ENCODE results near the gene LGSN.
A peak's percentile ranks its signal among the peaks of the same experiment; 100 is the strongest.
"Not testable (repeated sequence)": the region's sequence is repeated elsewhere in the genome, so short reads cannot be mapped to it uniquely, and the experiment has no call there.

The LGSN gene, protein sequence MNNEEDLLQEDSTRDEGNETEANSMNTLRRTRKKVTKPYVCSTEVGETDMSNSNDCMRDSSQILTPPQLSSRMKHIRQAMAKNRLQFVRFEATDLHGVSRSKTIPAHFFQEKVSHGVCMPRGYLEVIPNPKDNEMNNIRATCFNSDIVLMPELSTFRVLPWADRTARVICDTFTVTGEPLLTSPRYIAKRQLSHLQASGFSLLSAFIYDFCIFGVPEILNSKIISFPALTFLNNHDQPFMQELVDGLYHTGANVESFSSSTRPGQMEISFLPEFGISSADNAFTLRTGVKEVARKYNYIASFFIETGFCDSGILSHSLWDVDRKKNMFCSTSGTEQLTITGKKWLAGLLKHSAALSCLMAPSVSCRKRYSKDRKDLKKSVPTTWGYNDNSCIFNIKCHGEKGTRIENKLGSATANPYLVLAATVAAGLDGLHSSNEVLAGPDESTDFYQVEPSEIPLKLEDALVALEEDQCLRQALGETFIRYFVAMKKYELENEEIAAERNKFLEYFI

GRCh38 chr6:63319939-63320338 lies at the start of gene LGSN:
Gene LGSN, minus strand, starts transcription at chr6:63319983. Its CDS starts 40 bp downstream, at chr6:63319943.
- DNase-seq = no peak

DNA sequence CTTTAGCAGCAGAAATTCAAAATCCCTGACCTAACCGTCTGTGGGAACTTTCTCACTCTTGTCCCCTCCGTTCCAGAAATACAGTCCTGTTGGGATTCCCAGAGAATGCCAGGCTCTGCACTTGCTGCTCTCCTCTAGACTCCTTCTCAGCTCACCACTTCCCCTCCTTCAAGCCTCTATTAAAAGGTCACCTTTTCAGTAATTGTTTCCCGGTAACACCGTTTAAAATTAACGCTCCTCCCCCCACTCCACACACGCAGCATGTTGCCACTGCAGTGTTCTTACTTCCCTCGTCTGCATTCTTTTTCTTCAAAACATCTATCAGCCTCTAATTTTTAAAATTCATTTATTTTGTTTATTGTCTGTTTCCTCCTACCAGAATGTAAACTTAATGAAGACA lies 48.6 kb upstream of the LGSN start:
- DNase-seq = no peak

- not testable (repeated sequence) for DNase-seq
These were observed 42.8 kb upstream of the LGSN start for GRCh38 chr6:63362500-63363120.

- not testable (repeated sequence) for DNase-seq
These were observed 37.6 kb upstream of the LGSN start for GRCh38 chr6:63357384-63357783.

DNA sequence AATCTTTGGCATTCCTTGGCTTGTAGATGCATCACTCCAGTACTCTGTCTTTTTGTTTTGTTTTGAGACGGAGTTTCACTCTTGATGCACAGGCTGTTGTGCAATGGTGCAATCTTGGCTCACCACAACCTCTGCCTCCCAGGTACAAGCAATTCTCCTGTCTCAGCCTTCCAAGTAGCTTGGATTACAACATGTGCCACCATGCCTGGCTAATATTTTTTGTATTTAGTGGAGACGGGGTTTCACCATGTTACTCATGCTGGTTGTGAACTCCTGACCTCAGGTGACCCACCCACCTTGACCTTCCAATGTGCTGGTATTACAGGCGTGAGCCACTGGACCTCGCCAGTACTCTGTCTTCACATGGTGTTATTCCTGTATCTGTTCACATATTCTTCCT lies 35.8 kb upstream of the LGSN start:
- no peak for DNase-seq

- DNase-seq = no peak
These were observed 33.5 kb upstream of the LGSN start for GRCh38 chr6:63353286-63353630.

- peak in 1 of 2 donors; percentile 86 for DNase-seq
These were observed 32.9 kb upstream of the LGSN start for GRCh38 chr6:63352544-63353285.

DNA sequence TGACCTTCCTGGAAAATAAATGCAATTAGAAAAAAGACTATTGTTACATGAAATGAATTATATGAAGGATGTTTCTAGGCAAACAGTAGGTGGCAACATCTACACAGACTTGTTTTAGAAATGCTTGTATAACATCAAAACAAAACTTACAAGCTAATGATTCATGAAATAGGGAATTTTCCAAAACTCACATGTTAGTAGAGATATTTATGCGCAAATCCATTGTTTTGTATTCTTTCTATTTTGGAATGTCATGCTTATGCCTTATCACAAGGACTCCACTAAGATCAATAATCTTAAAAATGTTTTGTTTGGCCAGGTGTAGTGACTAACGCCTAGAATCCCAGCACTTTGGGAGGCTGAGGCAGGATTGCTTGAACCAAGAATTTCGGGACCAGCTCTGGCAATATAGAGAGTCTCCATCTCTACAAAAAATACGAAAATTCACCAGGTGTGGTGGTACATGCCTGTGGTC lies 32.3 kb upstream of the LGSN start:
- no peak for DNase-seq

- no peak for DNase-seq
These were observed 29.6 kb upstream of the LGSN start for GRCh38 chr6:63349401-63349800.

DNA sequence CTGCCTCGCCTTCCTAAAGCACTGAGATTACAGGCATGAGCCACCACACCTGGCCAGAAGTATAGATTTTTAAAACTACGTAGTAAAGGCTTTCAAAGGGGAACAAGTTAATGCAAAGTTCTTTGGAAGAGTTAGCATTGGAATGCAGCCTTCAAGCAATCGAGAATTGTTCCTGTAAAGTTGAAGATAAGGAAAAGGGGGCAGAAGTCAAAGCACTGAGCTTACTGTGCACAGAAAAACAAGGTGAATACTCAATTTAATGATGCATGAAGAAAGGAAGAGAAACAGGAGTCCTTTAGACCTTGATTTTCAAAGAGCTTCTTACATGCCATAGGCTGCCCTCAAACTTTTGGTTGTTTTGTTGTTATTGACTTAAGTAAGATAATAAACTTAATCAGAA lies 29.1 kb upstream of the LGSN start:
- DNase-seq = no peak

DNA sequence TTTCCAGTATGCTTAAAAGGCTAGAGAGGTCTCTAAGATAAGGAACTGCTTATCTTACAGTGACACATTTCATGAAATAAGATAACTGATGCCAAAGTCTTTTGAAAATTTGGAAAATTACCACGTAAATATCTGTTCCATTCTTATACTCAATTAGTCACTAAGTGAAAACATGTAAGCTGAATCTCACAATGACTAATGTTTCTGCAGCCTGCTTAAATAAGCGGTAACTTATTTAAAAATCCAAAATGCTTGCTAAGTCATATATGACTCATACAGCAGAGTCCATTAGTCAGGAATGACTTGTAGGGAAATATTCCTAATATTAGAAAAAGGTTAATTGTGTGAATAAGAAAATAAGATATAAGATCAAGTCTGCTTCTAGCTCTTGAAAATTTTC lies 27.8 kb upstream of the LGSN start:
- no peak for DNase-seq

- no peak for DNase-seq
These were observed 26.5 kb upstream of the LGSN start for GRCh38 chr6:63346217-63346835.

GRCh38 chr6:63340351-63340750 lies 20.6 kb upstream of the LGSN start:
- DNase-seq = no peak

- DNase-seq = not testable (repeated sequence)
These were observed 14.9 kb upstream of the LGSN start for GRCh38 chr6:63334652-63335051.

DNA sequence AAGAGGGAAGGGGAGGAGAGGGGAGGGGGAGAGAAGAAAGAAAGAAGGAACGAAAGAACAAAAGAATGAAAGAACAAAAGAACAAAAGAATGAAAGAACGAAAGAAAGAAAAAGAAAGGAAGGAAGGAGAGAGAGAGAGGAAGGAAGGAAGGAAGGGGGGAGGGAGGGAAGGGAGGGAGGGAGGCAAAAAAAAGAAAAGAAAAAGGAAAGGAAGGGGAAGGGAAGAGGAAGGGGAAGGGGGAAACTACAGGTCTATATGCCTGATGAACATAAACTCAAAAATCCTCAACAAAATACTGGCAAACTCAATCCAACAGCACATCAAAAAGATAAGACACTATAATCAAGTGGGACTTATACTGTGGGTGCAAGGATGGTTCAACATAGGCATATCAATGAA lies 13.7 kb upstream of the LGSN start:
- DNase-seq = no peak

- DNase-seq = not testable (repeated sequence)
These were observed 6.8 kb upstream of the LGSN start for GRCh38 chr6:63326630-63327029.

DNA sequence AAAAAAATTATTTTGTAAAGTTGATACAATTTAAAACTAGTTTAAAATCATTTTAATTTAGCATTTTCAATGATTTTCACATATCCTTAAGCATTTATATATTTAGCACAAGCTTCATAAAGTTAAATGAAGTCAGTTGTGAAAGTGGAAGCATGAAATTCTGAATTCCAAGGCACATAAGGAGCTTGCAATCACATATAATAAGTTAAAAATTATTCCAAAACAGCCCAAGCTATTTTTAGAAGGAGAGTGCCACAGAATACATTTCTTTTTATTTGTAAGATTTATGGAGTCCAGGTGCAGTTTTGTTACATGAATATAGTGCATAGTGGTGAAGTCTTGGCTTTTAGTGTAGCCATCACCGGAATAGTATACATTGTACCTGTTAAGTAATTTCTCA lies 3.2 kb upstream of the LGSN start:
- no peak for DNase-seq

GRCh38 chr6:63321821-63322220 lies 2.0 kb upstream of the LGSN start:
- DNase-seq = no peak

DNA sequence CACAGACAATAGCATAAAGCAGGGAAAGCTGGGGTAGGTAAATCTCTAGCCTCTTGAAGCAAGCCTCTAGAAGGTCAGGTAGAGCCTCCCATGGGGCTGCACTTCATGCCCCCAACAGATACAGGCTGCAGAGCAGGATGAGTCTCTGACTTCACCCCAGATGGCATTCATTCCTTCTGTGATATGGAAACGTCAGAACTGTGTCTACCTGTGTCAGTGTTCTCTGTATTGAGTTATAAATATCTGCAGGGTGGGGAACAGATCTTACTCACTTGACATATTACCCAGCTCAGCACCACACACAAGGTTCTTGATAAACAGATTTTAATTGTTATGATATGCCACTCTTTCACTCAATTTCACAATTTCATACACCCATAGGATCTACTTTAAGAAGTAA lies 2.1 kb downstream of the LGSN start:
- DNase-seq = no peak

- no peak for DNase-seq
These were observed 3.7 kb downstream of the LGSN start for GRCh38 chr6:63316113-63316512.

- DNase-seq = no peak
These were observed 6.7 kb downstream of the LGSN start for GRCh38 chr6:63313111-63313510.

- DNase-seq = peak in 1 of 2 donors; percentile 63
These were observed 12.1 kb downstream of the LGSN start for GRCh38 chr6:63307581-63308246.

GRCh38 chr6:63306420-63306819 lies 13.4 kb downstream of the LGSN start:
- no peak for DNase-seq
